HUES6 (cell line): Measurements from ENCODE around the gene RING1.

Experiments used
- H3K27ac ChIP-seq: 2 replicates; pipeline ENCODE4 v1.7.0; 2013; ENCODE audit warnings: low read depth, mild to moderate bottlenecking, low read length, inconsistent platforms
- H3K27me3 ChIP-seq: 2 replicates; pipeline ENCODE4 v1.6.1; 2013; ENCODE audit warnings: low read length; ENCODE audit not compliant: control insufficient read depth, insufficient read depth
- H3K36me3 ChIP-seq: 2 replicates; pipeline ENCODE4 v1.6.1; 2013; ENCODE audit warnings: low read length; ENCODE audit not compliant: control insufficient read depth, insufficient read depth
- H3K4me1 ChIP-seq: 2 replicates; pipeline ENCODE4 v1.6.1; 2013; ENCODE audit warnings: low read length; ENCODE audit not compliant: control insufficient read depth, insufficient read depth
- H3K4me3 ChIP-seq: 2 replicates; pipeline ENCODE4 v1.5.1; 2013; ENCODE audit warnings: low read depth, low read length
- H3K9ac ChIP-seq: one replicate; pipeline ENCODE4 v1.6.1; 2013; ENCODE audit warnings: mild to moderate bottlenecking, low read length
- H3K9me3 ChIP-seq: 2 replicates; pipeline ENCODE4 v1.6.1; 2013; ENCODE audit warnings: low read depth, low read length; ENCODE audit not compliant: control insufficient read depth, insufficient read depth

The RING1 gene

DNA sequence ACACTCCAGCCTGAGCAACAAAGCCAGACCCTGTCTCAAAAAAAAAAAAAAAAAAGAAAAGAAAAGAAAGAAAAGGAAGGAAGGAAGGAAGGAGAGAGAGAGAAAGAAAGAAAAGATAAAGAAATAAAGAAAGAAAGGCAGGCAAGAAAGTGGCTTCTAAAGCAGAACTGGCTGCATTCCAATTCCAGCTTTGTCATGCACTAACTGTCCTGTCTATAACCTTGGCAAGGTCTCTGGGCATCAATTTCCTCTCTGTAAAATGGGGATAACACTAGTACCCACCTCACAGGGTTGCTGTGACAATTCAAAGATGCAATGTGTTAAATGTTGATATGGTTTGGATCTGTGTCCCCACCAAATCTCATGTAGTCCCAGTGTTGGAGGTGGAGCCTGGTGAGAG lies 28.0 kb downstream of the RING1 start:
- Histone ChIP-seq H3K9ac (no peak overlapping the region), H3K4me1 (peaks cover 13% of the 10 kb centered on the region), H3K9me3 (no peaks in the 10 kb centered on the region), H3K4me3 (no peak overlapping the region), H3K36me3 (no peaks in the 10 kb centered on the region), H3K27ac (no peak overlapping the region), H3K27me3 (no peaks in the 10 kb centered on the region; the same call in 1 of the 2 replicates)

DNA sequence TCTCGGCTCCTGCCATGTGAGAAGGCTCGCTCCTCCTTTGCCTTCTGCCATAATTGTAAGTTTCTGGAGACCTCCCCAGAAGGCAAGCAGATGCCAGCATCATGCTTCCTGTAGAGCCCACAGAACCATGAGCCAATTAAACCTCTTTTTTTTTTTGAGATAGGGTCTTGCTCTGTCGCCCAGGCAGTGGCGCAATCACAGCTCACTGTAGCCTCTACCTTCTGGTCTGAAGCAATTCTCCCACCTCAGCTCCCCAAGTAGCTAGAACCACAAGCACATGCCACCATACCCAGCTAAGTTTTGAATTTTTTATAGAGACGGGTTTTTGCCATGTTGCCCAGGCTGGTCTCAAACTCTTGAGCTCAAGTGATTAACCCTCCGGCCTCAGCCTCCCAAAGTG lies 28.6 kb downstream of the RING1 start:
- H3K9me3 ChIP-seq = no peaks in the 10 kb centered on the region
- H3K27me3 ChIP-seq = peaks cover 1% of the 10 kb centered on the region
- peaks cover 13% of the 10 kb centered on the region for H3K4me1 ChIP-seq
- H3K4me3 ChIP-seq = no peak overlapping the region
- no peaks in the 10 kb centered on the region for H3K36me3 ChIP-seq
- H3K9ac ChIP-seq = no peak overlapping the region
- H3K27ac ChIP-seq = no peak overlapping the region

DNA sequence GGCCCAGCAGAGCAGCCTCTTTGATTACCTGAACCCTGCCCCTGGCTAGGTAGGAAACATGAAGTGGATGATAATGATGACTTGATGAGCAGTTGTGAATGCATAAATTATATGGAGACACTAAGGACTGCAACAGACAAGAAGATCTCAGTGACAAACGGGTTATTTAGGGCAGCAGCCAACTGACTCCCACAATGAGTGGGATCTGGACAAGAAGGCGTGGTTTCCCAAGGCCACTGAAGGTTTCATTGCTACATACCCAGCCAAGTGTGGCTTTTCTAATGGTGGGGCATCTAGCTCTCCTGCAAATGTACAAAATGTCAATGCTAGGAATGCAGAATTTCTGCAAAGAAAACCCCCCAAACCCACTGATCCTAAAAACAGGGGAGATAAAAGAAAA lies 29.4 kb downstream of the RING1 start:
- no peak overlapping the region for H3K9ac ChIP-seq
- peaks cover 6% of the 10 kb centered on the region for H3K27me3 ChIP-seq
- H3K36me3 ChIP-seq = no peaks in the 10 kb centered on the region
- no peak overlapping the region for H3K27ac ChIP-seq
- H3K4me3 ChIP-seq = no peak overlapping the region
- no peaks in the 10 kb centered on the region for H3K9me3 ChIP-seq
- H3K4me1 ChIP-seq = peaks cover 13% of the 10 kb centered on the region

DNA sequence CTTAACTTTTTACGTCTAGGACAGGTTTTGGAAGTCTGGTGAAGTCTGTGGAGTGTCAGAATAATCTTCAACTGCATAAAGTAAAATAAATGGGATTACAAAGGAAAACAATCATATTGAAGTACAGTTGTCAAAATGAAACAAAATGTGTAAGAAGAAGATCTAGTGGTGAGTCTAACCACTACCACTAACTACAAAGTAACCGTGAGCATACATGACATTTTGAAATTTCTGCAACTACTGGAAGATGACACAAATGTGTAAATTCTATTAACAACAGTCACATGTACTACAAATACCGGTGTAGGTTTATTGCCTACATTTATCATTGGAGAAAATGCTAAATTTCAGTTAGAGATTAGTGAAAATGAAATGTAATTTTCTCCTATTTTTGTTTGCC lies 33.7 kb downstream of the RING1 start:
- no peak overlapping the region for H3K27ac ChIP-seq
- no peaks in the 10 kb centered on the region for H3K4me1 ChIP-seq
- no peaks in the 10 kb centered on the region for H3K9me3 ChIP-seq
- peaks cover 25% of the 10 kb centered on the region for H3K27me3 ChIP-seq
- no peak overlapping the region for H3K4me3 ChIP-seq
- no peaks in the 10 kb centered on the region for H3K36me3 ChIP-seq
- no peak overlapping the region for H3K9ac ChIP-seq

DNA sequence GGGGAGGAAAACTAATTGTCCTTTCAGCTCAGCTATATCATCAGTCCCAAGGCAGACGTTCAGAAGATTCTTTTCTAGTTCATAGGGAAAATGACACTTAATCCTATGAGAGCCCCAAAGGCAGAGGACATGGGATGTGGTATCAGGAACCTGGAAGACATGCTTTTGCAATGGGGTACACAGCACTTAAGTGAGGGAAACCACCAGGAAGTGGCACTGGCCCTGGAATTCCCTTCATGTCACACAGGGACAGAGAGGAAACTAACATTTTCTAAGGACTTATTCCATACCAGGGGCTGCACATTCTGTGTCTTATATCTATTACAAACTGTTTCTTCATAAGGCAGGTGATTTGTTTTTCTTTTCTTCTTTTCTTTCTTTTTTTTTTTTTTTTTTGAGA lies 35.2 kb downstream of the RING1 start:
- peaks cover 4% of the 10 kb centered on the region for H3K4me1 ChIP-seq
- no peak overlapping the region for H3K27ac ChIP-seq
- no peaks in the 10 kb centered on the region for H3K9me3 ChIP-seq
- H3K9ac ChIP-seq = no peak overlapping the region
- no peak overlapping the region for H3K4me3 ChIP-seq
- H3K27me3 ChIP-seq = peaks cover 36% of the 10 kb centered on the region
- no peaks in the 10 kb centered on the region for H3K36me3 ChIP-seq

DNA sequence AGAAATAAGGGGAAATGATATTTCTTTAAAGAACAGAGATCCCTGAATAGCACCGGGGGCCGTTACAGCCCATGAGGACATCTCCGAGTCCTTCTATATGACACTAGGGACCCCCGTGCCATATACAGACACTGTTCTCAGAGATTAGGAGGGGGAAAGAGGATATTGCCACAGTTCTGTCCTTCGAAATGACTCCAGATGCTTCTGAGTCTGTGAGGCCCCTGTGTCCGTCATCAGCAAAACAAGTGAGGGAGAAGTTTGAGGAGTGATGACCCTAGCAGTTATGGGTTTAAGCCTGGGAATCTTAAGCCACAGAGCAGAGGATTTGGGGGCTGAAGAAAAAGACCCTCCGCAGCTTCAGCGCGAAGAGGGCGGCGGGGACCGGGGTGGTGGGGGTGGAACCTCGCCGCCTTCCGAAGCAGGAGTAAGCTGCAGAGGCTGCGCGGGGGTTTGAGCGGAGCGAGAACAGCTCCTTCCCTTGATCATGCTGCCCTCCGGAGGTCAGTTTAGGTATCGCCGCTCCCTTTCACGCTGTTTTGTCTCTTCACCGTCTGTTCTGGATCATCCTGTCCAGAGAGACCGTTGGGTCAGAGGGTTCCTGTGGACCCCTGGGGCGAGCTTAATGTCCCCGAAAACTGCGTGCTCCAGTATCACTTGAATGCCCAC lies 39.8 kb downstream of the RING1 start:
- Histone ChIP-seq H3K9ac (peak overlapping the region; percentile 21), H3K27ac (no peak overlapping the region), H3K36me3 (peaks cover 9% of the 10 kb centered on the region; the same call in 1 of the 2 replicates), H3K9me3 (no peaks in the 10 kb centered on the region), H3K4me3 (peak overlapping the region; percentile 75), H3K27me3 (peaks cover 33% of the 10 kb centered on the region), H3K4me1 (peaks cover 15% of the 10 kb centered on the region)

DNA sequence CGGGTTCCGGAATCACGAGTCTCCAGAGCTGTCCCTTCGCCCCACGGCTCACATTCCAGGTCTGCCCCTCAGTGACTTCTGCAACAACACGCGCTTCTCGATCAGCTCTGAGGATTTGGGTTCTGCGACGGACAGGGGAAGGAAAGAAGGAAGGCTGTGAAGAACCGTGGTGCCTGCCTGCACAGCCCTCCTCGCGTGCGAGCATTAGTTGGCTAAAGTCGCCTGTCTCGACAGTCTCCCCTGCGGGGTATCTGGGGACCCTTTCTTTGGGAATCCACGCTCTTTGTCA lies 40.3 kb downstream of the RING1 start:
- Histone ChIP-seq H3K4me3 (peak overlapping the region; percentile 75), H3K36me3 (peaks cover 9% of the 10 kb centered on the region; the same call in 1 of the 2 replicates), H3K27ac (no peak overlapping the region), H3K9me3 (no peaks in the 10 kb centered on the region), H3K4me1 (peaks cover 15% of the 10 kb centered on the region), H3K27me3 (peaks cover 28% of the 10 kb centered on the region), H3K9ac (peak overlapping the region; percentile 21)

DNA sequence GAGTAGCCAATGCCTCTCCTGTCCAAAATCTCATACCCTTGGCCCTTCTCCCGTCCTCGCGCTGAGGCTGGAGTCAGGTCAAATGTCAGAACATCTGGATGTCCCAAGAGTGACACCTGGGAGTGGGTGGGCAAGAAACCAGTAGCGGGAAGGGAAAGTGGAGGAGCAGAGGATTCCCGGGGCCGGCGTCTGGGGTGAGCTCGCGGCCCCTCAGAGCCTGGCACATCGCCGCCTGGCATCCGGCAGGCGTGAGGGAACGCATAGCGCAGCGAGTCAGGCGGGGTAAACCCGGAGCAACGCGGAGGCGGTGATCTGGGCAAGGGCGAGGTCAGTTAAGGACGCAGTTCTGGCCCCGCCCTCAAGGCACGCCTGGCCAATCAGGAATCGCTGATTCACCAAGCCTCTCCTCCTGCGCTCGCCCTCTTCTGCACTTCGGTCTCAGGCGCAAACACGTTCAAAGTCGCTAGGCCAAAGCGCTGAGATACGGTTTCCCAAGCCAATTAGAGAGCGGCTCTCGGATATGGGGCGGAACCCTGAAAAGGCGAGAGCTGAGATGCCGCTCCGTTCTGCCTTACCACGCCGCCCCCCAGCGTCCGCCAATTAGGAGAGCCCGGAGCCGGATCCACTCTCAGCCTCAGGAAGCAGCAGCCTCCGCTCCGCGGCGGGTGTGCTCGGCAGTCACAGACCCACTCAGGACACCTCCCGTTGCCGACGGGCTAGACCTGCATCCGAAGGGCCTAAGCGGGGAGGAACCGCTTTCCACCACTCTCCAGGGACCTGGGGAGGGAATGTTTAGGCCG lies 40.8 kb downstream of the RING1 start:
- Histone ChIP-seq H3K4me1 (peaks cover 15% of the 10 kb centered on the region), H3K9ac (peak overlapping the region; percentile 80), H3K27me3 (peaks cover 28% of the 10 kb centered on the region), H3K27ac (no peak overlapping the region), H3K9me3 (no peaks in the 10 kb centered on the region), H3K36me3 (peaks cover 9% of the 10 kb centered on the region; the same call in 1 of the 2 replicates), H3K4me3 (peak overlapping the region; percentile 75)

DNA sequence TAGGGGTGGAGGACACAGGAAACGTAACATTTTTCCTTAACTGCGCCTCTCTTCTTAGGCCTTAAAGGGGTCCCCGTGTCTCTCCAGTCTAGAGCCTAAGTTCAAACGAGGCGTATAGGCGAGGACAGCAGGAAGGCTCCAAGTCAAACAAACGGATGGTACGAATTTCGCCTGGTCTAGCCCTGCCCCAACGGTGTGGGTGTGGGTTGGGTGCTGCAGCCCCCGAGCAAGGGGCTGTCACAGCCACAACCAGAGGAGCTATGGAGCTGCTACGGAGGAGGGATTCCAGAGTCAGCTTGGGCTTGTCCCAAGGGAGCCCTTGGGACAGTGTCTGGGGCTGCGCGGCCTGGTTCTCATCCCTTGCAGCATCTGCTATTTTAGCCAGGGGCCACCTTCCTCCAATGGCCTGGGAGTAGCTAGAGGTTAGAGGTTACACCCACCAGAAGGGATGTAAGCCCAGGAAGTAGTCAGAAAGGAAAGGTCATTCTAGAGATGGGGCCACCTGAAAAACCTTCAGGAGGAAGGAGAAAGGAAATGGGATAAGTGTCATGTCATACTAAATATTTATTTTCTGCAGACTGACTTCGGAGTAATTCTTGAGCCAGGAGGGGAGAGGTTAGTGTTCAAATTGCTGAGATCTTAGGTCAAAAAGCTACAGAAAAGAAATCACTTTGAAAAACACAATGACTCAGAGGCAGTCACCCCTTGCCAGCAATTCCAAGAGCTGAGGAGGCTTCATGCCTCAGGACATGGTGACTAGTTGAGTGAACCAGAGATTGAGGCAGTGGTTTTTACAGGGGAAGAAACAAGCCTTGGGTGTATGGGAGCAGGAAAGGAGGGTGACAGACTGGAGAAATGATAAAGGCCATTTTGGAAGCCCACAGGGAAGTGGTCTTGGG lies 41.7 kb downstream of the RING1 start:
- Histone ChIP-seq H3K27me3 (peaks cover 28% of the 10 kb centered on the region), H3K9me3 (no peaks in the 10 kb centered on the region), H3K27ac (no peak overlapping the region), H3K4me3 (peak overlapping the region; percentile 75), H3K4me1 (peaks cover 15% of the 10 kb centered on the region), H3K36me3 (peaks cover 9% of the 10 kb centered on the region; the same call in 1 of the 2 replicates), H3K9ac (peak overlapping the region; percentile 80)

DNA sequence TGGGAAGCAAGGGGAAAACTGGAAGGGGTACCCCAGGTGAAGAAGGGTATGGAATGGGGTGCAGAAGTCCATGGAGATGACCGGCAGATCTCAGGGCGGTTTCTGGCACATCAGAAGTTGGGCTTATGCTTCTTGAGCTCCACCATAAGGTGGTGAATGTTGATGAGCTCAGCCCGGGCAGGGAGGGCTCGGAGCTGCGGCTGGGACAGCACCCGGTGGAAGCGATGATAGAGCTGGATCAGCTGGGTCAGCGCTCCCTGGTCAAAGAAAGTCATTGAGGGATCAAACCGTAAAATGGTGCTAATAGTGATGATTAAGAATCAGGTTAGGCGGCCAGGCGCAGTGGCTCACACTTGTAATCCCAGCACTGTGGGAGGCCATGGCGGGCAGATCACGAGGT lies 42.4 kb downstream of the RING1 start:
- H3K36me3 ChIP-seq = peaks cover 9% of the 10 kb centered on the region; the same call in 1 of the 2 replicates
- H3K27me3 ChIP-seq = peaks cover 26% of the 10 kb centered on the region
- H3K4me1 ChIP-seq = peaks cover 15% of the 10 kb centered on the region
- H3K27ac ChIP-seq = no peak overlapping the region
- no peak overlapping the region for H3K4me3 ChIP-seq
- no peaks in the 10 kb centered on the region for H3K9me3 ChIP-seq
- H3K9ac ChIP-seq = no peak overlapping the region
